HFFc6 (cell line): ENCODE measurements around the gene ASPG. TPM values are rescaled to one million over a fixed set of nuclear protein-coding genes. Genes with fewer than 3 reads are reported as not detected.

Source experiments
- DNase-seq: peaks from one replicate; pipeline ENCODE4 v3.0.0-alpha.2; 2018
- H3K27ac Mint-ChIP-seq: 2 replicates; pipeline ENCODE4 v1.8.0; 2020; ENCODE audit warnings: mild to moderate bottlenecking, mixed read lengths
- H3K27me3 Mint-ChIP-seq: 2 replicates; pipeline ENCODE4 v1.8.0; 2021; ENCODE audit warnings: mild to moderate bottlenecking, moderate library complexity, mixed read lengths; ENCODE audit not compliant: insufficient read depth
- H3K36me3 Mint-ChIP-seq: 2 replicates; pipeline ENCODE4 v1.8.0; 2021; ENCODE audit warnings: low read depth, mixed read lengths
- H3K4me1 Mint-ChIP-seq: 2 replicates; pipeline ENCODE4 v1.8.0; 2020; ENCODE audit warnings: low read depth, mixed read lengths
- H3K4me3 Mint-ChIP-seq: 2 replicates; pipeline ENCODE4 v1.8.0; 2020; ENCODE audit warnings: mild to moderate bottlenecking, moderate library complexity, mixed read lengths
- H3K9me3 Mint-ChIP-seq: 2 replicates; pipeline ENCODE4 v1.8.0; 2020; ENCODE audit warnings: mild to moderate bottlenecking, mixed read lengths
- CTCF ChIP-seq: fragments of 200-600 bp; sonication (generic); IDR thresholded peaks from 2 replicates; pipeline ENCODE4 v1.5.0; 2021; ENCODE audit warnings: antibody characterized with exemption, mild to moderate bottlenecking
- total RNA-seq, 6 experiments: library from RNA; stranded (reverse); fragmentation: NEBNext Ultra II Directional; extraction: Animal tissue kit (Norgen Biotek cat#: 25700); gene quantifications; 2 replicates in 1 of 6; 3 replicates in 5 of 6; pipeline ENCODE4 v1.2.3, GENCODE V29; 2021

Gene ASPG
- total RNA-seq, 6 experiments from 2014 or later = not detected

GRCh38 chr14:104108570-104109541, 23.4 kb downstream of the ASPG start:
- no peaks in the 10 kb centered on the region for H3K4me1 Mint-ChIP-seq
- TF ChIP-seq CTCF = no peak
- H3K9me3 Mint-ChIP-seq = no peaks in the 10 kb centered on the region
- no peaks in the 10 kb centered on the region for H3K36me3 Mint-ChIP-seq
- H3K4me3 Mint-ChIP-seq = no peak overlapping the region
- DNase-seq = no peak
- peaks cover 3% of the 10 kb centered on the region for H3K27me3 Mint-ChIP-seq
- no peak overlapping the region for H3K27ac Mint-ChIP-seq

- H3K4me1 Mint-ChIP-seq = no peaks in the 10 kb centered on the region
- peaks cover 4% of the 10 kb centered on the region for H3K27me3 Mint-ChIP-seq
- TF ChIP-seq CTCF = no peak
- H3K4me3 Mint-ChIP-seq = no peak overlapping the region
- no peak for DNase-seq
- H3K9me3 Mint-ChIP-seq = no peaks in the 10 kb centered on the region
- H3K36me3 Mint-ChIP-seq = no peaks in the 10 kb centered on the region
- H3K27ac Mint-ChIP-seq = no peak overlapping the region
Observed at GRCh38 chr14:104109731-104110361, 24.3 kb downstream of the ASPG start.

DNA sequence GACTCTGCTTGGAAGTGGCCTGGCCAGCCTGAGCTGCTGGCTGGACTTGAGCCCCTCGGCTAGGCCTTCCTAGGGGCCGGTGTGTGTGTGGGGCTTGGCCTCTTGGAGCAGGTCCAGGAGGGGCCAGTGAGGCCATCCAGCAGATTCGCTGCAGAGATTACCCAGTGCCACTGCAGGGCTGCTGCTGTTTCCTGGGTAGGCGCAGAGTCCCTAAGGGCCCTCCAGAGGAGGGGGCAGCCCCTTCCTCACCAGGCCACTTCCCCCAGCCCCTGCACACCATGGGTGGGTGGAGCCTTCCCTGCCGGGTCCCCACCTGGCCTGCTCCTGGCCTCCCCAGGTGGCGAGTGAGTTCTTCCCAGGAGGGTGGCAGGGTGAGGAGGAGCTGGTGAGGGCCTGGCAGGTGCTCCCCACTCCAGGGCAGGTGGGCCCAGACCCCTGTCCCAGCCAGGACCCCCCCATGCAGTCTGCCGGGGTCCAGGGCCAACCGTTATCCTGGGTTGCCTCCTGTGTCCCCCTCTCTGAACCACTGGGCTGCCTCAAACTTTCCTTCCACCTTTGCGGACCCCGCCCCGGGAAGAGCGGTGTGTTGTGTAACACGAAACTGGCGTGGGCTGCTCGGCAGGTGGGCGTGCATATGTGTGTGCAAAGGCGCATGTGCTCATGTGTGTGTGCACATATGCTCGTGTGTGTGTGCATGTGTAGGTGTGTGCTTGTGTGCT, 25.1 kb downstream of the ASPG start:
- no peaks in the 10 kb centered on the region for H3K9me3 Mint-ChIP-seq
- no peak for DNase-seq
- peaks cover 4% of the 10 kb centered on the region for H3K27me3 Mint-ChIP-seq
- H3K4me3 Mint-ChIP-seq = no peak overlapping the region
- no peak for TF ChIP-seq CTCF
- no peak overlapping the region for H3K27ac Mint-ChIP-seq
- H3K4me1 Mint-ChIP-seq = no peaks in the 10 kb centered on the region
- no peaks in the 10 kb centered on the region for H3K36me3 Mint-ChIP-seq

DNA sequence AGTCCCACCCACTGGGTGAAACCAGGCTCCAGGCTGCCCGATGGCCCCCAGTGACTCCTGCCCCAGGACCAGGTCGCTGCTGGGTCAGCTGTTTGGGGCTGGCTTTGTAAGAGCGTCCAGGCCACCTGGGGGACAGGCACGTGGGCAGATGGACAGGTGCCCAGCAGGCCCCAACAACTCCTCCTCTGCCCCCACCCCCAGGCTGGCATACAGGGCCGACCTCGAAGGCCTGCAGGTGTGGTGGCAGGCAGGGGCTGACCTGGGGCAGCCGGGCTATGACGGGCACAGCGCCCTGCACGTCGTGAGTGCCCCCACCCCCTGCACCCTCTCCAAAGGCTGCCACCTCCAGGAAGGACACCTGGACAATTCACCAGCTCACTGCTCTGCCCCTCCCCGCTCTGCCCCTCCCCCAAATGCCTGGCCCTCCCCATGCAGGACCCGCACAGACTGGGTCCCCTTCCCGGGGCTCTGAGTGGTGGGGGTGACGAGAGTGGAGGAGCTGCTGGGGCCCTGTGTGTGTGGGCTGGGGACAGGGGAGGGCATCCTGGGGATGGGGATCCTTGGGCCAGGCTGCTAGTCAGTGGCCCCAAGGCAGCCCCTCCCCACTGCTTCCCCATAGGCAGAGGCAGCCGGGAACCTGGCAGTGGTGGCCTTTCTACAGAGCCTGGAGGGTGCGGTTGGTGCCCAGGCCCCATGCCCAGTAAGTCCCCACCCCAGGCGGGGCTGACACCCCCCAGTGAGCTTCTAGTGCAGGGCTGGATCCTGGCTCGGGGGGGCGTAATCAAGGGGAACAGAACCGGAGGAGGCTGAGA, 26.0 kb downstream of the ASPG start:
- Mint-ChIP-seq H3K27me3 (peaks cover 4% of the 10 kb centered on the region), H3K4me1 (no peaks in the 10 kb centered on the region), H3K9me3 (no peaks in the 10 kb centered on the region), H3K36me3 (no peaks in the 10 kb centered on the region), H3K4me3 (no peak overlapping the region), H3K27ac (no peak overlapping the region)
- DNase-seq = no peak
- TF ChIP-seq CTCF = no peak

- DNase-seq = no peak
- no peaks in the 10 kb centered on the region for H3K36me3 Mint-ChIP-seq
- TF ChIP-seq CTCF = no peak
- H3K27me3 Mint-ChIP-seq = peaks cover 4% of the 10 kb centered on the region
- H3K27ac Mint-ChIP-seq = no peak overlapping the region
- H3K4me3 Mint-ChIP-seq = no peak overlapping the region
- H3K4me1 Mint-ChIP-seq = no peaks in the 10 kb centered on the region
- H3K9me3 Mint-ChIP-seq = no peaks in the 10 kb centered on the region
Observed at GRCh38 chr14:104112113-104112505, 26.6 kb downstream of the ASPG start.
